IPS DF 4.7 (cell line): ENCODE data around the gene PAPPA.

Experiments used
- DNase-seq: peaks from one replicate; pipeline ENCODE4 v3.0.0-alpha.2; 2013; ENCODE audit warnings: low spot score; ENCODE audit errors: extremely low read depth

PAPPA gene

DNA sequence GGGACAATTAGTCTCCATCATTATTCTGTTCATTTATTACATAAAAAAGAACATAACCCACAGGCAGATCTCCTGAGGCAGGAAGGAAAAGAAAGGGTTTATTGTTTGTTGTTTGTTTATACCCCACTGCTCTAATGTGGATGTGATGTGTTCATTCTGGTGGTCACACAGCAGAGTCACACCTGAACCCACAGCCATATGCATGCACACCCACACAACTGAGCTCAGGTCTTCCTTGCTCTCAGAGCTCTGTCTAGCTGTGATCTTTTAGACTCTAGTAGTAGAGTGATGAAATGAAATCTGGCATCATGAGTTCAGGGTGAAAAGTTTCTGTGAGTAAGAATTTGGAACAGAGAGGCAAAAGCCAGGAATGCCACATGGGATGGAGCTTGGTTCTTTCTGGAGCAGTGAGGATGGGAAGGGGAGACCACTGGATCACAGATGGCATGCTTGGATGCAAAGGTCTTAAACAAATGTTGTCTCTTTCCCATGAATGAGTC lies 227.0 kb downstream of the PAPPA start:
- no peak for DNase-seq

DNA sequence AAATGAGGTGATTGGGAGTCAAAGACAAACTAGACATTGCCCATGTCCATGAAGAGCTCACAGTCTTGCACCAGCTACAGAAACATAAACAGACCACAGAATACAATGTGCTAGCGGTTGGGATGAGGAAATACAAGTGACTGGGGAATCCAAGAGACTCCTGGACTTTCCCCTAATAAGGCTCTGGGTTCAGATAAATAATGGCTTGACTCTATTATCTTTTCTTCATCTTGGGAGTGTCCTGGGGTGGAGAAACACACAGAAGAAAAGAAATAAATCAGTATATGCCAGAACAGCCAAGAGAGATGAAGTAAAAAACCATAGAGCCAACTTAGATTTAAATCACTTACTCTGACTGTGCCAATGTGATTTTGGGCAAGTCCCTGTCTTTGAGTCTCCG lies 227.8 kb downstream of the PAPPA start:
- no peak for DNase-seq

DNA sequence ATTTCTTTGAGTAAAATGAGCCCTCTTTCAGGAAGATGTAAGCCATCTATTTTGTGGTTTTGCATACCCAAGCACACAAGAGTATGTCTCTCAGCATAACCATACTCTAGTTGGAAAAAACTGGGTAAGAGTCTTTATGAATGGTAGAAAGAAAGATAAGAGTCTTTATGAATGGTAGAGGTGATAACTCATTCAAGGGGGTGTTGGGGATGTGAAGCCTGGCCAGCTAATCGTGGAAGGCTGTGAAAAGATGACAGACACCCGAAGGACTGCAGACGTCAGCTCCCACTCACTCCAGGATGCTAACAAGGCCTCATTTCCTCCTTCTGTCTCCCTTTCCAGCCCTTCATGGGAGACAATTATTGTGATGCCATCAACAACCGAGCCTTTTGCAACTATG lies 228.5 kb downstream of the PAPPA start:
- no peak for DNase-seq

DNA sequence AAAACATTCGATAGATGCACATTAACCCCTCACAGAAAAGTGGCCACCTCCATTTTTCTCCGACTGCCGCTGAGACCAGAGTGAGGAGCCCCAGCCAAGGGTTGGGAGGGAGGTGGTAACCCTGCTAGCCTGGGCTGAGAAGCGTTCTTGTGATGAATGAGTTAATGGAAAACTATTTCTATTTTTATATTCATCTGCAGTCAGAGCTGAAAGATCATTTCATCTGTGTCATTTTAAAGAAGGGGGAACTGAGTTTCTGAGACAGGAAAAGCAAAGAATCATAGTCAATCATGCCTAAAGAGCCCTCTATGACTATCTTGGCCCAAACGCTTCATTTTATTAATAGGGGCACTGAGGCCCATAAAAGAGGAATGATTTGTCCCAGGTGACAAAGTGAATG lies 229.5 kb downstream of the PAPPA start:
- no peak for DNase-seq

DNA sequence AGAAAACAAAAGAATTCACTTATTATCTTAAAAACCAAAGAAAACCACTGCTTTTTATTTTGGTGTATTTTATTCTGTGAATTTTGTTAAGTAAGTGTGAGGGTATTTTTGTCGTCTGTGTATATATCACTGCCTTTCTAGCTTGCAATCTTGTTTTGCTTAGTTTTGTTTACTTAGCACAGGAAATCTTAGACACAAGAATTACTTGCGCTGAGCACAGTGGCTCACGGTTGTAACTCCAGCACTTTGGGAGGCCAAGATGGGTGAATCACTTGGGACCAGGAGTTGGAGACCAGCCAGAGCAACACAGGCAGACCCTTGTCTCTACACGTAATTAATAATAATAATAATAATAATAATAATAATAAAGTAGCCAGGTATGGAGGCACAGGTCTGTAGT lies 230.3 kb downstream of the PAPPA start:
- DNase-seq, result no peak

DNA sequence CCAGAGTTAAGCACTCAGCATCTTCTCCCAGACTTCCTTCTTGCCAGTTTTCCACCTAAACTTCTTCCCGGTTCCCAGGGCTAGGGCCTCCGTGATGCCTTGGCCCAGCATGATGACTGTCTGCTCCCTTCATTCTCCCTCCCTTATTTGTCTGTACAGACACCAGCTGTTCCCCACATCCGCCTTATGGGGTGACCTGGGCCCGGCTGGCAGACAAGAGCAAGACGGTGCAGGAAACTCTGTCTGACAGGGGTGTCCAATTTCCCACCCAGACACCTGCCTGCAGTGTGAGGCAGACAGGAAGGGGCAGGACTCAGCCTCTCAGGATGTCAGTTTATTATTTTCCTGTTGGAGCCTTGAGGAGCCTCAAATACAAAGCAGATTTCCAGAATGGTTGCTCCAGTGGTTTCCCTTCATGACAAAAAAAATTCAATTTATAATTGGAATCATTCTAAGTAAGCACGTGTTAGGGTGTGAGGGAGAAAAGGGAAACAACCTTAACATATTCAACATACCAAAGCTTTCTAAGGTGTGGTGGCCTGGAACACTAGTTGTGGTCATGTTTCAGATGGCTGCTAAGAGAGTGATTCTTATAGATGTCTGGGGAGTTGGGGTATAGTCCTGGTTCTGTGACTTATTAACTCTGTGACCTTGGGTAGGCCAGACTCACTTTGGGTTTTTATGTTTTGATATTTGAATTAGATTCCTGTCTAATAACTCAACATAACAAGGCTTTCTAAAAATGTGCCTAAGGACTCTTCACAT lies 234.5 kb downstream of the PAPPA start:
- DNase-seq, result no peak

DNA sequence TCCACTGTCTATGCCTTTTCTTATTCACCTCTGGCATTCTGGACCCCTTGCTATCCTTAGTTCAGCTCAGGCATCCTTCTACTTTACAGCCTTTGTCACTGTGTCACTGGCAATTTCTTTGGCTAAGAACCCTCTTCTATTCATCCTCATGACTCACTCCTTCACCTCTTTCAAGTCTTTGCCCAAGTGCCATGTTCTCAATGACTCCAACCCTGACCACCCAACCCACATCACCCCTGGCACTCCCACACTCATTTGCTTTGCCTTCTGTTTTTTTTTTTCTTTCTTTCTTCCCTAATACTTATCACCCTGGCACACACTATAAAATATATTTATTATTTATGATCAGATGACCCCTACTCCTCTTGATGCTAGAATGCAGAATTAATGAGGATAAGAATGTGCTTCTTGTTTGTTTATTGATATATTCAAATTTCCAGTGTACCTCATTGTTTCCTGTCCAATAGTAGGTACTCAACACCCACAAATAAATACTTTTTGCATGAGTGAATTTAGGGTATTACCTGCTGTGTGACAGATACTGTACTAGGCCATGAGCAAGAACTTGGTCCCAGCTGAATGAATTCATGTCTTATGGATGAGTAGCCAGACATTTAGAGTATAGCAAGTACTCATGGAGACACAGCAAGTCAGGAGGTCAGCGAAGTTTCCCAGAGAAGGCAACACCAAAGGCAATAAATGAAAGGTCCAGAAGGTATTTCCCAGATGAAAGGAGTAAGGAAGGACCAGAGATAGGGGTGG lies 236.1 kb downstream of the PAPPA start:
- no peak for DNase-seq

DNA sequence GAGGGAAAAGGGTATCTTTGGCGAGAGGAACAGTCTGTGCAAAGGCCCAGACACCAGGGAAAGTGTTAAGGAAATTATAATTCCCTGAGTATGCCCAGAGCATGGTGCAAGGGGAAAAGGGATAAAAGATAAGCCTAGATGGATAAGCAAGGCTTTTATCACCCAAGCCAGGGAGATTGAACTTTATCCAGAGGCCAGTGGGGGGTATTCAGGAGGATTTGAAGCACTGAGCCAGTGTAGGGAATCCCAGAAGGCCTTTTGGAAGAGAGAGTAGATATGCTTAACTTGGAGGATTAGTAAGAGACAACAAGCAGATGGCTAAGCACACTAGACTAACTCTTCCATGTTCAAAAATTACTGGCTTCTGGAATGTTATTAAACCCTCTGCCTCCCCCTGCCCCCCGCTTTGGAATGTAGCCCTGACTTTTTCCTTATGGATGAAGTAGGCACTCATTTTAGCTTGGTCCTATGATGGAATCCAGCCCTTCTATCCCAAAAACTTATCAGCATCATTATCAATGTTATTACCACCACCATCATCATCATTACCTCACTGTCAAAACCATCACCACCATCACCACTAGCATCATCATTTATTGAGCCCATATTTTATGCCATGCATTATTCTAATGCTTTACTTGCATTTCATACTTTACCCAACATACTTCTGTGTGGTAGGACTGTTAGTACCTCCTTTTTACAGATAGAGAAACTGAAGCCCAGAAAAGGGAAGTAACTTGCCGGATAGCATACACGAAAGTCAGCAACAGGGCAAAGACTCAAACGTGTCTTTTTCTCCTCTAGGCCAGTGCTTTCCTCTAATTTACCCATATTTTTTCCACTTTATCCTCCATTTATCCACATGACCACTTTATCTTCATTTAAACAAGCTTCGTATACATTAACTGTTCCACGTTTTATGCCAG lies 237.0 kb downstream of the PAPPA start:
- no peak for DNase-seq

DNA sequence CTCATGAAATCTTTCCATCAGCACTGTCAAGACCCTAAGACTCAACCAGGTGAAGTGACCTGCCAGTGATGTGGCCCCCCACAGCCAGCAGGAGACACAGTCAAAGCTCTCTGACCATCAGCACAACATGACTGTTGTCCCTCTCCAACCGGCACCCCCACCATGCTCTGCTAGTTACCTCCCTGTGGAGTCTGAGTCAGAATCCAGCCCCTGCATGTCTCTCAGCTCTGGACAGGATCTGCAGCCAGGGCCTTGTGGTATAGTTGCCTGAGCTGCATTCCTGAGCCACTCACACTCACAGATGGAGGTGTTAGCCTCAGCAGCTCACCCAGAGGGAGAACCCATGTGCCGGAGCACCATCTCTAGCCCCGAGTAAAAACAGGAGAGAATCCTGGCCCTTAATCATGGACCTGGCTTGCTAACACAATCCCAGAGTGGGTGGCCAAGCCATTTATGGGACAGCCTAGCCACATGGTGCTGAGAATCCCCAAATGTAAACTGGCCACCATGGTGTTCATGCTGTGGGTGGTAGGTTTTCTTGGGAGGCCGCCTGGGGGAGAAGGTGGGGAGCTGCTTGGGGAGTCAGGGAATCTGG lies 237.8 kb downstream of the PAPPA start:
- DNase-seq, result no peak

DNA sequence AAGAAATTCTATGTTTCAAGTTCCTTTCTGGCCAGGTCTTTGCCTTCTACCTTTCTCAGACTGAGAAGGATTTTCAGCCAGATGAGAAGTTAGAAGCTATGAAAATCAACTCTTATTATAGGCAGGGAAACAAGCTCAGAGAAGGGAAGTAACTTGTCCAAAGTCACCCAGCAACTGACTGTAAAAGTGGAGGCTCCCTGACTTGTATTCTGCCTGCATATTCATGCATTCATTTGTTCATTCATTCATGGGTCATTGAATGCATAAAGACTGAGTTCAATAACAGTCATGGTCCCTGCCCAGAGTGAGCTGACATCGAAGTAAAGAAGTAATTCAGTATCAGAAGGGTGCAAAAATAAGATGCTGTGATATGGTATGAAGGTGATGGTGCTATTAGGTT lies 239.6 kb downstream of the PAPPA start:
- no peak for DNase-seq

DNA sequence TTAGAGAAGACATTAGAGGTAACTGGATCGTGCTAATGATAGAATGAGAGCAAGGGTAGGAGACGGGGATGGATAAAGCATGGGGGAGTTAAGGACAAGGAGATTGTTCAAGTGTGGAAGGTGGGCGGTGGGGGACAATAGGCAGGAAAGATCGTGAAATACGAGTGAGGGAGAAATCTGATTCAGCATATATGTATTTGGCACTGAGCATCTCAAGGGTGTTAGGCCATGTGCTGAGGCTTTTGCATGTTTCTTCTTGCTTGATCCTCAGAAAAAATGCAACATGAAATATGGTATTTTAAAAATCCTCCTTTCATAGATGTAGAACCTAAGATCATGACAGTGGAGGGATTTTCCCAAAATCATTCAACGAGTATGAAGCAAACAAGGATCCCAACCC lies 240.5 kb downstream of the PAPPA start:
- no peak for DNase-seq

DNA sequence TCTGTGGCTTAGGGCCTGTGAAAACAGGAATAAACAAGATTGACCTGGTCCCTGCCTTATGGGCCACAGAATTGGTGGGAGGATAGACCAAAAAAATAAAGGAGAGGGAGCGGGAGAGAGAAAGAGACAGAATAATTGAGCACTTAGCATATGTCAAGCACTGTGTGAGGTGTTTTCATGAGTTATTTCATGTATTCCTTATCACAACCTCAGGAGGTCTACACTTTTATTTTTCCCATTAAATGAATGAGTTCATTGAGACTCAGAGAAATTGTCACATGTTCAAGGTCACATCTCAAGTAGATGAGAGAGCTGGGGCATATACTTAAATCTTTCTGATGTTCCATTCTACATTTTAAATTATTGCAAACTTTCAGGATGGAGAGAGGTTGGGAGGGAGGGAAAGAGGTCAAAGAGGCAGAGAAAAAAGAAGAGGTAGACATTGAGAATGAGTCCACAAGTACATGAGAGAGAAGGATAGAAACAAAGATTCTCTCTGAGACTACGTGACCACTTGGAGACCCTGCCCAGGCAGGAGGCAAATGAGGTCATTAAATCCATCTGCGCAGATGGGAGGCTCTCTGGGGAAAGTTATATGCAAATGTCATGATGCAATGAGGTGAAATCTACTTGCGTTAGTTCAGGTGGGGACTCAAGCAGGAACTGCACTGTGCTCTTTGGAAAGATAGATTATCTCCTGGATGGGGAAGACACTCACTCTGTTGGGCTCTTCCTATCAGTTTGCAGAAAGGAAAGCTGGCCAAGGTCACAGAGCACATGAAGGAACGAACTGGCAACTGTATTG lies 241.5 kb downstream of the PAPPA start:
- DNase-seq, result no peak

DNA sequence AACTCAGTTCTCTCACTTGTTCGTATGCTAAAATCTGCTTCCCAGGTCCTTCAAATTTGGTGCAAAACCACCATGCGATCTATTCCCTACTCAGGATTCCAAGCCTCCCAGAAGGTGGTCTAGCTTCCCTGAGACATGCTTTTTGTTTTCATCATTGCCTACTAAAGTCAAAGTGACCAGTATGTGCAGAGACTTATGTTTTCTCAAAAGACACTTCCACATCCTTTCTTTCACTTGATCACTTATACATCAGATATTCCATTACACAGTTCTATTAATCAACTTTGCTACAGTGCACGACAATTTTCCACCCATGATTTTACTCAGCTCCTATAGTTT lies 242.1 kb downstream of the PAPPA start:
- DNase-seq, result no peak

DNA sequence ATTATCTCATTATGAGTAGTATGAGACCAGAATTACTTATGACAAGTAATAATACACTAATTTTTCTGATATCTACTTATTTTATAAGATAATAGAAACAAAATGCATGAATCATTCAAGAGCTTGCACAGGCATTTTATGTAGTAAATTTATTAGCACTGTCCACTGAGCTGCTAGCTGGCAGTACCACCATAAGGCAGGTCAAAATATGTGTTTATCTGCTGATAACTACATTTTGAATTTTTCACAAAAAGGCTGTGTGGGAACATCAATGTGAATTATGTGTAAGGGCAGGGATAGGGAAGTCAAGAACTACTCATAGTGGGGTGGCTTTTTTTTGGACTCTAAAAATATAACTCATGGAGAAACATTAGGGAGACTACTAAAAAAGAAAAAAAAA lies 249.6 kb downstream of the PAPPA start:
- no peak for DNase-seq

DNA sequence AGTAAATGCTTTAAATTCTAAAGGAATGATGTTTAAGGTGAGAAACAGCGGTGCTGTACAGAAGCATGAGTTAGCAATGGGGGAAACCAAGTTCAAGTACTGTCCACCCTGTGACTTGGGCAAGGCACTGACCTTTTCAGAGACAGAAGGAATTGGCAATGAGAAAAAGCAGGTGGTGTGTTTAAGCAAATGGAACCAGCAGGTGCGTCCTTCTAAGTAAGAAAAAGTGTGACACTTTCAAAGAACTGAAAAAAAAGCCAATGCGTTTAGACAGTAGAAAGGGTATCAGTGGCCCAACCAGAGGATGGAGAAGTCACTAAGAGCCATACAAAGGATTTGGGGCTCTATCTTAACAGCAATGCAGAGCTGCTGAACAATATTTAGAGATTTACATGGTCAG lies 250.6 kb downstream of the PAPPA start:
- DNase-seq, result no peak

DNA sequence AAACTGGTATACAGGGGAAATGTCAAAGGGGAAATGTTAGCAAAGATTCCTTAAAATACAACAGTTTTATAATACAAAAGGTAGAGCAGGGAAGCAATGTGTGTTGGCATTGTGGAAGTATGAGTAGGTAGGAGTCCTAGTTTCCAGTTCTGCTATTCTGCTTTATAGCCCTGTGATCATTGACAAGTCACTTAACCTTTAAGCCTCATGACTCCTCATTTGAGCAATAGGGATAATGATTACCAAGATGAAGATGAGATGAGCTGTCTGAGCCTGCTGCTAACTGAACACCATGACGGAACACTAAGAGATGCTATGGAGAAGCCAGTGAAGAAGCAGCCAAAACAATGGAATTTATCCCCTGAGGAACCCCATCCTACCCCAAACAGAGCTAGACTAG lies 251.7 kb downstream of the PAPPA start:
- no peak for DNase-seq

DNA sequence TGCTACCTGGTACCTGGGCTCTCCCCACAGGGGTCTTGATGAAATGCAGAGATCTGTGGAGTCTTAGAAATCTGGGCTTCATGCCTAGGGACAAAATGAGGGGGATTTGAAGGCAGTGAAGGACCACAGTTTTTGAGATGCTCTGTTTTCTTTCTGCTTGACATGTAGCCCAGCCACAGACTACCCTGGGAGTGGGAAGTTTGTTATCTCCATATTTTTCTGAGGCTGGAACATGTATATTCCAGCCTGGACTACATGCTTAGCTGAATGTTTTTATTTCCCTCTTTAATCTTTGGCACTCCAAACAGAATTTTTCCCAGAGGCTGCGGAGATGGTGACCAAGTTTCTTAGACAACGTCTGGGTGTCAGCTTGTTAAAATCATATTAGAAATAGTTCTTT lies 252.9 kb downstream of the PAPPA start:
- no peak for DNase-seq

DNA sequence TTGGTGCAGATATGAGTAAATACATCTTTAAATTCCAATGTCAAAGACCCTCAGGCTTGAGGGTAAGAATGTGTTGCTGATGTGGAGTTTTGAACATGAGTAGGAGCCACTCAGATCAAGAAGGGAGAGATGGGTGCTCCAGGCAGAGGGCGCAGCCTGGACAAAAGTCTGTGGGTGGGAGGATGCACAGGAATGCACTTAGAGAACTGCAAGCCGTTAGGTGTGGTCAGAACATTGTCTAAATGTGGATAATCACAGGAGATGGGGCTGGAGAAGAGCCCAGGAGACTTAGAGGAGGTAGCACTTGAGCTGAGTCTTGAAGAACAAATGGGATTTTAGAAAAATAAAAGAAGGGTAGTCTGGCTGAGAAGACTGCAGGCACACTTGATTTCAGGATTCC lies 255.5 kb downstream of the PAPPA start:
- DNase-seq, result no peak

DNA sequence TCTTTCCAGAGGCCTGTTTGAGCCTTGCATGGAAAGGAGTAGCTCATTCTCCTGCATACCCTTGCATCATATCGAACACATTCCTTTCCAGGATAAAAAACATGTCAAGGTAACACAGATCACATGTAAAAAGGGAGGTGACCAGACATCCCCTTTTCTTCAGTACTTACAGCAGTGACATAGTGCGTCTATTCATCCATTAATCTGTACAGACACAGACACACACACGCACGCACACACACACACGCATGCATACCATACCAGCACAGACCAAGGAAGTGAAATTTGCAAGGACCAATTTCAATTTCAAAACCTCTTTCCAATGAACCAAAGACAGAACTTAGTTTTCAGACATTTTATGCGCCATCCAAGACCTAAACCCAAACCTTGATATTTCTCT lies 256.0 kb downstream of the PAPPA start:
- no peak for DNase-seq

DNA sequence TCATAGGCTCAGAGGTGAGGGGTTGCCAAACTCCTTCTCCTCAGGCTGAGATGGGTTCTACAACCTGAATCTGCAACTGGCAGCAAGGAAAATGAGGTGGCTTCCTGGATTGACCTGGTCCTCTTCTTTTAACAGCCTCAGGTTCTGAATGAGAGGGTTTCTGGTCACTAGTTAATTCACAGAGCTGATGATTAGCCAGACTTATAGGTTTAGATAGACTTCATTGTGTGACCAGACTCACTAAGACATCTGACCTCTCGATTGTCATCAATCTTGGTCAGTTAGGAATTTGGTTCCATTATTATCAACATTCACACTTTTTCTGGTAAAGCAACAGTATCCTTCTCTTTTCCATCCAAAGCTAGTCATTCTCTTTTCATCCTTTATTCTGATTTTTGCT lies 257.9 kb downstream of the PAPPA start:
- DNase-seq, result no peak

DNA sequence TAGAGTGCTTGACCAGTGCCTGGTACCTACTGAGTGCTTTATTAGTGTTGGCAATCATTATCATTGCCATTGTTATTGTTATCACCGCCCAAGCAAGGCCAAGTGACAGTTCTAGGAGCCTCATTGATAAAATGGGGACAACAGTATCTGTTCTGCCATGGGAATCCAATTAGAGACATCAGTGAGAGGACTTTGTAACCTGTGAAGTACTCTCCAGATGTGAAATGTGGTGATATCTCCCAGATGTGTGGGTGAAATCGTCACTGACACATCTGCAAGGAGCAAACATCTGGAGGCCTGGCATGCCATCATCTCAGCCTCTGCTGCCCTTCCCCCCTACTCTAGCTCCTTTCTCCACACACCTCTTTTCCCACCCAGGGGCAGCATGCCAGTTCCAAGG lies 260.8 kb downstream of the PAPPA start:
- DNase-seq, result no peak
